Caco-2 (cell line): ENCODE results near the gene MAP2K5. TPM values are rescaled to one million over a fixed set of nuclear protein-coding genes. Genes with fewer than 3 reads are reported as not detected.

ENCODE experiments used
- BruUV-seq: library from RNA; stranded (reverse); fragments of 400-500 nt; replicated peaks from 2 replicates; lab custom pipeline; 2021; lab: Mats Ljungman, UMichigan
- CTCF ChIA-PET: fragments of 300-600 bp; sonication (Branson Sonifier 250); formaldehyde crosslinking; loops from one replicate; lab custom pipeline; 2022; ENCODE audit warnings: antibody characterized with exemption; lab: Charles Lee
- POLR2A ChIA-PET: fragments of 300-600 bp; sonication (Branson Sonifier 250); formaldehyde crosslinking; loops from one replicate; lab custom pipeline; 2022; ENCODE audit warnings: antibody characterized with exemption; lab: Charles Lee
- DNase-seq, 2 experiments: peaks; one replicate each; pipeline versions ENCODE4 v3.0.0 to v3.0.0-alpha.2; 2020 to 2022
- H3K27me3 ChIP-seq: replicated peaks from 2 replicates; pipeline ENCODE4 v1.6.0; 2011; ENCODE audit warnings: low read length; ENCODE audit not compliant: control insufficient read depth, insufficient read depth
- H3K36me3 ChIP-seq: 2 replicates; pipeline ENCODE4 v1.5.1; 2011; ENCODE audit warnings: low read length; ENCODE audit not compliant: control insufficient read depth, insufficient read depth
- H3K4me1 ChIP-seq: fragments of 250-450 bp; sonication (Bioruptor Pico); 2 replicates; pipeline ENCODE4 v1.5.1; 2020; ENCODE audit warnings: mild to moderate bottlenecking
- H3K4me3 ChIP-seq: 2 replicates; pipeline ENCODE4 v1.5.1; 2011; ENCODE audit warnings: low read depth, mild to moderate bottlenecking, control low read depth, low read length
- H3K9me3 ChIP-seq: fragments of 250-450 bp; sonication (Bioruptor Pico); 2 replicates; pipeline ENCODE4 v1.5.1; 2020; ENCODE audit warnings: mild to moderate bottlenecking, moderate library complexity
- H3K27ac Mint-ChIP-seq: one replicate; pipeline ENCODE4 v1.8.0; 2022; ENCODE audit warnings: mixed read lengths; ENCODE audit not compliant: unreplicated experiment
- H3K27me3 Mint-ChIP-seq: one replicate; pipeline ENCODE4 v1.8.0; 2022; ENCODE audit warnings: mixed read lengths; ENCODE audit not compliant: insufficient read depth, unreplicated experiment
- H3K36me3 Mint-ChIP-seq: one replicate; pipeline ENCODE4 v1.8.0; 2022; ENCODE audit warnings: mild to moderate bottlenecking, mixed read lengths; ENCODE audit not compliant: insufficient read depth, unreplicated experiment
- H3K4me1 Mint-ChIP-seq: one replicate; pipeline ENCODE4 v1.8.0; 2022; ENCODE audit warnings: low read depth, mixed read lengths; ENCODE audit not compliant: unreplicated experiment
- H3K4me3 Mint-ChIP-seq: one replicate; pipeline ENCODE4 v1.8.0; 2022; ENCODE audit warnings: mild to moderate bottlenecking, moderate library complexity, mixed read lengths; ENCODE audit not compliant: unreplicated experiment
- H3K9me3 Mint-ChIP-seq: one replicate; pipeline ENCODE4 v1.8.0; 2022; ENCODE audit warnings: mixed read lengths; ENCODE audit not compliant: unreplicated experiment
- CTCF ChIP-seq, 2 experiments: fragments of 200-600 bp in 1 of 2; IDR thresholded peaks; 1 replicate in 1 of 2; 2 replicates in 1 of 2; pipeline versions ENCODE4 v1.5.1 to v1.8.0; 2011 to 2022; ENCODE audit warnings: antibody characterized with exemption in 1 of 2, control low read depth in 1 of 2, inconsistent platforms in 1 of 2, low read depth in 1 of 2, low read length in 1 of 2, mild to moderate bottlenecking in 1 of 2, moderate library complexity in 1 of 2; ENCODE audit not compliant: insufficient read depth in 1 of 2, severe bottlenecking in 1 of 2, unreplicated experiment in 1 of 2
- intact Hi-C: fragments of 100-400 bp; cut with micrococcal nuclease; formaldehyde crosslinking; loops from one replicate; pipeline ENCODE4 v1.10.0; 2022; ENCODE audit not compliant: unreplicated experiment
- total RNA-seq: library from RNA; stranded (reverse); gene quantifications from 2 replicates; pipeline ENCODE4 v1.2.3, GENCODE V29; 2022

The MAP2K5 gene
- total RNA-seq, 1 experiment from 2014 or later, result 12.2 TPM

DNA sequence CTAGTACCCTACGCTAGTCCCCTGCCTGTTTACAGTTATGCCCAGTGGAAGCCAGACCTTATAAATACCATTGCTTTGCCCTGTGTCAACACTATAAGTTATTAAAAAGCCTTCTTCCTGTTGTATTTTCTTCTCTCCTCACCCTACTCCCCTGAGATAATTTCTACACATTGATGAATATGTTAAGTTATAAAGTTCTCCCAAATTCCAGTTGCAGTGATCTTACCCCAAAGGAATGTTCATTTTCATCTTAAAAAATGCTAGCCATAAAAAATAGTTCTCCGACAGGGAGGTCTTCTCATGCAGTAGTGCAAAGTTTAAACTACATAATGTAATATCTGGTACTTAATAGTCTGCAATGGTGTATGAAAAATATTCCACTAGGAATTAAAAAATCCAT lies 58.6 kb downstream of the MAP2K5 start:
- H3K9me3 ChIP-seq, result no peaks in the 10 kb centered on the region
- DNase-seq, result no peak

DNA sequence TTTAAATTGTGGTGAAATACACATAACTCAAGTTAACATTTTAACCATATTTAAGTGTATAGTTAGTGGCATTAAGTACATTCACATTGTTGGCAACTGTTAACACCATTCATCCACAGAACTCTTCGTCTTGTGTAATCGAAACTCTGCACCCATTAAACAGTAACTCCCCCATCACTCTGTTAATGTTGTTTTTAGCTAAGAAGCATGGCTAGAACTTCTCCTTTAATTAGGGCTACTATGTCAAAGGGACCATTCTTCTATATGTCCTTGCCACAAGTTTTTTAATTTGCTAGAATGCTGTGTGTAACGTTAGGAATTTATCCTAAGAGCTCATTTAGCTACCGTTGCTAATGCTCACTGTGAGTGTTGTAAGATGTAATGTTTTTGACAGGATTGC lies 60.6 kb downstream of the MAP2K5 start:
- Histone ChIP-seq H3K36me3 (no peaks in the 10 kb centered on the region), H3K9me3 (no peaks in the 10 kb centered on the region), H3K4me3 (no peak overlapping the region), H3K4me1 (no peaks in the 10 kb centered on the region), H3K27me3 (no peaks in the 10 kb centered on the region)
- H3K27ac Mint-ChIP-seq, result no peak overlapping the region
- POLR2A ChIA-PET, result no interaction called here
- no peaks in the 10 kb centered on the region for H3K36me3 Mint-ChIP-seq
- CTCF ChIA-PET, result no interaction called here
- H3K4me1 Mint-ChIP-seq, result no peaks in the 10 kb centered on the region
- intact Hi-C loops, result no loop called here
- H3K9me3 Mint-ChIP-seq, result no peaks in the 10 kb centered on the region
- H3K4me3 Mint-ChIP-seq, result no peak overlapping the region
- no peaks in the 10 kb centered on the region for H3K27me3 Mint-ChIP-seq
- no TSS peak for BruUV-seq
- DNase-seq, result no peak
- TF ChIP-seq CTCF (IDR thresholded peaks at IDR 0.05; ENCODE audit: insufficient read depth in 1 of 2, low read depth in 1 of 2, low read length in 1 of 2, severe bottlenecking in 1 of 2, unreplicated experiment in 1 of 2), result no peak

More for the DNA sequence above, 58.6 kb downstream of the MAP2K5 start:
- Mint-ChIP-seq H3K4me3 (no peak overlapping the region), H3K27ac (no peak overlapping the region), H3K36me3 (no peaks in the 10 kb centered on the region), H3K4me1 (no peaks in the 10 kb centered on the region), H3K9me3 (no peaks in the 10 kb centered on the region), H3K27me3 (no peaks in the 10 kb centered on the region)
- intact Hi-C loops, result no loop called here
- ChIA-PET POLR2A (no interaction called here), CTCF (no interaction called here)
- H3K4me1 ChIP-seq, result no peaks in the 10 kb centered on the region
- BruUV-seq, result no TSS peak
- TF ChIP-seq CTCF (IDR thresholded peaks at IDR 0.05; ENCODE audit: insufficient read depth in 1 of 2, low read depth in 1 of 2, low read length in 1 of 2, severe bottlenecking in 1 of 2, unreplicated experiment in 1 of 2), result no peak
- H3K4me3 ChIP-seq, result no peak overlapping the region
- H3K36me3 ChIP-seq, result no peaks in the 10 kb centered on the region
- no peaks in the 10 kb centered on the region for H3K27me3 ChIP-seq

- H3K36me3 ChIP-seq, result no peaks in the 10 kb centered on the region
- no peaks in the 10 kb centered on the region for H3K27me3 Mint-ChIP-seq
- H3K4me3 Mint-ChIP-seq, result no peak overlapping the region
- H3K4me1 Mint-ChIP-seq, result no peaks in the 10 kb centered on the region
- ChIA-PET CTCF (no interaction called here), POLR2A (no interaction called here)
- H3K27me3 ChIP-seq, result no peaks in the 10 kb centered on the region
- no peaks in the 10 kb centered on the region for H3K9me3 ChIP-seq
- no peak for DNase-seq
- no peaks in the 10 kb centered on the region for H3K4me1 ChIP-seq
- intact Hi-C loops, result no loop called here
- no peaks in the 10 kb centered on the region for H3K9me3 Mint-ChIP-seq
- no peak for TF ChIP-seq CTCF (IDR thresholded peaks at IDR 0.05; ENCODE audit: insufficient read depth in 1 of 2, low read depth in 1 of 2, low read length in 1 of 2, severe bottlenecking in 1 of 2, unreplicated experiment in 1 of 2)
- H3K36me3 Mint-ChIP-seq, result no peaks in the 10 kb centered on the region
- no TSS peak for BruUV-seq
- H3K4me3 ChIP-seq, result no peak overlapping the region
- no peak overlapping the region for H3K27ac Mint-ChIP-seq
These were observed 63.4 kb downstream of the MAP2K5 start for GRCh38 chr15:67605871-67606270.
